ENCODE results near the gene RIMS4.

Gene RIMS4

GRCh38 chr20:44715499-44716308, 94.6 kb downstream of the RIMS4 start:
- no peak for DNase-seq

DNA sequence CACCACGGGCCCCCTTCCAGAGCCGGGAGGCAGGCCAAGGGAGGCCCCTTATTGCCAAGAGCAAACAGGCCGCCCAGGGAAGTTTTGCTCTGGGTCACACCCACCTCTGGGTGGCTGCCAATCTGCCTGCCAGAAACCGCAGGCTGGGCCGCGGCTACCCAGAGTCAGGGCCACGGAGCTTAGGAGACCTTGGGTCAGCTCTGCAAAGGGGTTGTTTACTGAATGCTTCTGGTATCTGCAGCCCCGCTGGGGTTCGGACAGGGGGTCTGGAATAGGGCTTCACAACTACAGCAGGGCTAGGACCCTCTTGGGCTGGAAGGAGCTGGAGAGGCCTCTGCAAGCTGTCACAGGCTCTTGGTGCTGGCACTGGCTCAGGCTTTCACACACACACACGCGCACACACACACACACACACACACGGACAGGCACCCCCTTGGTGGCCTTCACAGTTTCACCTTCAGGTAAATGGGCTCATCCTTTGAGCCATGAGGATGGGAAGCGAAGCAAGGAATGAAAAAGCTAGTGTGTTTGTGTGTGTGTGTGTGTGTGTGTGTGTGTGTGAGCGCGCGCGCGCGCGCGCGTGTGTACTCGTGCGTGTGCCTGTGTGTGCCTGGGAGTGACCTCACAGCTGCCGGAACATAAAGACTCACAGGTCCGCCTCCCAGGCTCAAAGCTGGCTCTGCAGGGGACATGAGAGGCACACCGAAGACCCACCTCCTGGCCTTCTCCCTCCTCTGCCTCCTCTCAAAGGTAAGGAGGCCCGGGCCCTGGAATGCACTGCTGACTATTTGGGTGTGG, 95.4 kb downstream of the RIMS4 start, which contains the start of gene CCN5:
Gene CCN5, plus strand, starts transcription at position 669 of the 798 bp plus-strand sequence. Its CDS starts 22 bp downstream, at position 691.
- DNase-seq = no peak

DNA sequence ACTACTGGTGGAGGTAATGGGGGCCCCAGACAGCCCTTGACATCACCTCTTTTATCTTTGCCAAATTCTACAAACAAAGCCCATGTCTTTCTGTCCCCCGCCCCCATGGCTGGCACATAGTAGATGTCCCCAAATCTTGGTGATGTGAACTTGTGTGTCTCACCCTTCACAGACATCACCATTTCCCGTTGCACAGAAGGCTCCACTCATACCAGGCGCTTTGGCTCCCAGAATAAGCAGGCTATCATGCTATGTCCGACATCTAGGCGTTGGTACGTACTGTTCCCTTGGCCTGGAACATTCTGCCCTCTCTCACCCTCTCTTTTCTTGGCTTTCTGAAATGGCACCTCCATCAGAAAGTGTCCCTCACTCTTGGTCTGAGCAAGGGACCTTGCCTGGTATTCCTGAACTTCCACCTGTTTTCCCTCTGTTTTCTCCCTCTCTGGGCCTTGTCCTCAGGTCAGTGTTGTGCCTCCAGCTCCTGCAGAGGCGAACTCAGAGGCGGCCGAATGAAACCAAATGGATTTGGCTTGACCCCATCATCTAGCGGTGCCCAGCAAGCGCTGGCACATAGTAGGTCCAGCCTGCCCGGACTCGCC, 96.1 kb downstream of the RIMS4 start:
- no peak for DNase-seq

GRCh38 chr20:44711237-44711636, 99.1 kb downstream of the RIMS4 start:
- no peak for DNase-seq

DNA sequence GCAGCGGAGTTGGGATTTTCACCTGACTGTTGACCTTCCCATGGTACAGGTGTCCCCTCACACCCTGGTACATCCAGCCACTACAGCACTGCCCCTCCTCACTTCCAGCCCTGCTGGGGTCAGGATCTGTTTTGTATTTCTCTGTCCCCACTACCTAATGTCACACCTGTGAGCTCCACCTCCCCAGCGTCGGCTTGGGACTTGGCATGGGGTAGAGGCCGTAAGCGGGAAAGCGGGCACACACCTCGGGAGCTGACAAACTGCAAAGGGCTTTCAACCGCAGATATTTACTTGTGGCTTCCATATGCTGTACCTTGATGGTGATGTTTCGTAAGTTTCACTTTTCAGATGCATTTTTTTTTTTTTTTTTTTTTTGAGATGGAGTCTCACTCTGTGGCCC, 100.5 kb downstream of the RIMS4 start:
- no peak for DNase-seq

GRCh38 chr20:44709380-44709779, 101.0 kb downstream of the RIMS4 start:
- DNase-seq = no peak

DNA sequence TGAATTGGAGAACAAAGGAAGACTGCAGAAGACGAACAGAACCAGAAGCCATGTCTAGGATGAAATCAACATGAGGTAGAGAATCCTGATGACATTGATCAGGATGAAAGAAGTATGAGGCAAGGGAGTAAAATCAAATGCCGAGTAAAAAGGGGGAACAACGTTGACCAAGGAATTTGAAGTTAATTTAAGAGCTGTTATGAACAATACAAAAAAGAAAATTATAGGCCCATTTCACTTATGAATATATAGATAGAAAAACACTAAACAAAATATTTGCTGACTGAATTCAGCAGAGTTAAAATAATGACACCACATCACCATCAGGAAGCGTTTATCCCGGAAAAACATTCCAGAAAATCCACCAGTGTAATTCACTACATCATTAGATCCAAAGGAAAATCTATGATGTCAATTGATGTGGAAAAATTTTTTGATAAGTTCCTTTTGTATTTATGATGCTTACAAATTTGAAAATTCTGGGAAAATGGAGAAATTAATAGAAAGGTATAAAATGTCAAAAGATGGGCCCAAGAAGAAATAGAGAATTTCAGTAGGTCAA, 103.2 kb downstream of the RIMS4 start:
- no peak for DNase-seq

DNA sequence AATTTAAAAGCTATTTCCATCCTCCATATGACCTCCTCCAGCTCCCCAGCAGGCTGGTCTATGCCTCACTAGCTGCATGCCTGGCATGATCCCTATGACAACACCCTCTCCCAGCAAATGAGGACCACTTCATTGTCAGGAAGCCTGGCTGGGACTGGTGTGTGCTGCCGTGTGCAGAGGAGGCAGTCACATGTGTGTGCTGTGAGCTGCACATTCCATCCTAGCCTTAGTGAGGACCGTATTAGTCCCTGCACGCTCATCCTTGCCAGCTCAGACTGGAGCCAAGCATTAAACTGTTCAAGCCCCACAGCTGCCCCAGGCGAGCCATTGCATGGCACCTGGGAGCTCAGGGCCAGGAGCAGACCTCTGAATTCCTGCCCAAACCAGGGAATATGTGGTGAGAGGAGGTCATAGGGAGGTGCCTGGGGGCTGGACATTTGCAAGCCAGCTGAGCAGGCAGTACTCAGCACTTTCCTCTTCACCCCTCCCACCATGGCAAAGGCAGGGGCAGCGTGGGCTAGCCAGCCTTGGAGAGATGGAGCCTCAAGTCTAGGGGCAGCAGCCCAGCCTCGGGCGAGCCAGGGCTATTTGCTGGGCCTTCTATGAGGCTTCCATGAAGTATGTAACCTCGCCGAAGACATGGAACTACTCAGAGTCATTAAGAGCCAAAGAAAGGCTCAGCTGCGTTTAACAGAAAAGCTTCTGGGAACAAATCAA, 103.9 kb downstream of the RIMS4 start:
- DNase-seq = no peak

GRCh38 chr20:44705364-44706094, 104.8 kb downstream of the RIMS4 start:
- DNase-seq = no peak

- DNase-seq = no peak
Observed at GRCh38 chr20:44704551-44704971, 105.8 kb downstream of the RIMS4 start.

DNA sequence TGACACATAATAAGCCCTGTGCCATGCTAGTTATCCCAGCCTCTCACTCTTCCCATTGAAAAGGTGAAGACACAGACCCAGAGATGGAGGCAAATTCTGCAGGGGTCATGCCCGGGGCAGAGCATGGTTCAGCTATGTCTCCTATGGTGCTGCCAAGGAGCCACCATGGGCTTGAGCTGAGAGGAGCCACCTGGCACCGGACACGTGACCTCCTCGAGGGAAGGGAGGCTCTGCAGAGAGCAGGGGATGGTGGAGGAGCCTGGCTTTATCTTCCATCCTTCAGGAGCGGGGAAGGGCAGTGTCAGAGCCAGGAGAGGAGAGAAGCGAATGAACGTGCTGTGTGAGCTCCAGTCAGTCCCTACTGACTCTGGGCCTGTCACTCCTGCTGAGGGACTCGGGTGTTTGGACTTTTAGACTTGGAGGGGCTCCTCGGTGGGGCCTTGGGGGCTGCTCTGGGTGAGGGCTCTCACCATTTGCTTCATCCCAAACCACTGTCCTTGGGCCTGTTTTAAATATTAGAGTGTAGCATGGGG, 106.3 kb downstream of the RIMS4 start:
- DNase-seq = no peak

DNA sequence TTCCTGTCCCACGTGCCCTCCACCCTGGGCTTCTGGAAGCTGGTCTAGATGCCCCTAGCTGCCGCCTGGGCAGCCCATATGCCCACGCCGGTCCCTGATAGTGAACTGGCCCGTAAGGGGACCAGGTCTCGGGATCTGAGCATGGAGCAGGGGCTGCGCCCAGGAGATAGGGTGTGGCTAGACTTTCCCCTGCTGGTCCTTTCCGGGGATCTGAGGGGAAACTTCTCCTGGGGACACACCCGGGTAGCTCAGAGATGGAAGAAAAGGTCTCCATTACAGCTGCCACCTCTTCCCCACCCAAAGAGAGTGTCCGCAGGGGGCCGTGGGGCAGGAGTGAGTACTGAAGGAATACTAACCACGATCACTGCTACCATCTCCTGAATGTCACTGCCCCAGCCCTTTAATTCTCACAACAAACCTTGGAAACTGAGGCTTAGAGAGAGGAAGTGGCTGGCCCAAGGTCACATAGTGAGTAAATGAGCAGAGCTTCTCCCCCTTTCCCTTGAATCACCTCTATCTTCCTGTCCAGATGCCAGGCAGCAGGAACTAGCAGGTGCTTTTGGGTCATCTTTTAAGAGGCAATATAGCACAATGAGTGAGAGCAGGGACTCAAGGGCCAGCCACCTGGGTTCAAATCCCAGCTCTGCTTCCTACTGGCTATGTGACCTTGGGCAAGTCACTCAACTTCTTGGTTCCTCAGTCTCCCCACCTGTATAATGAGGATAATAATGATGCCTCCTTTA, 107.0 kb downstream of the RIMS4 start:
- no peak for DNase-seq

DNA sequence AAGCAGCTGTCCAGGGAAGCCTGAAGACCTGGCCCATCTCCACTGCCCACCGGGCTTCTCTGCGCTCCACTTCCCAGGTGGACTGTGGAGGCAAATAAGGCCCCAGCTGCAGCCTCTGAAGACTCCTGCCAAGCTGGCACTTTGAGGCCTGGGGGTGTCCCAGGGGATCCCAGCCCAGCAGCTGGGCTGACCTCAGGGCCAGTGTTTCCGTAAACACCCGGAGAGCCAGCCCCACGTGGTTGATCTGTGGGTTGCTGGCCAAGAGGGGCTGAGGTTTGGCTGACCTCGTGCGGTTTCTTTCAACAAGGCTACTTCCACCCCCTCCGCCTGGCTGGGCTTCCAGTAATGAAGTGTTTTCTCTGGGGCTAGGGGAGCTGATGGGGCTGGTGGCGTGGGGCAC, 107.6 kb downstream of the RIMS4 start:
- DNase-seq = no peak

- no peak for DNase-seq
Observed at GRCh38 chr20:44701858-44702256, 108.5 kb downstream of the RIMS4 start.
